Measurements from ENCODE around the gene PDIA4.

Gene PDIA4

DNA sequence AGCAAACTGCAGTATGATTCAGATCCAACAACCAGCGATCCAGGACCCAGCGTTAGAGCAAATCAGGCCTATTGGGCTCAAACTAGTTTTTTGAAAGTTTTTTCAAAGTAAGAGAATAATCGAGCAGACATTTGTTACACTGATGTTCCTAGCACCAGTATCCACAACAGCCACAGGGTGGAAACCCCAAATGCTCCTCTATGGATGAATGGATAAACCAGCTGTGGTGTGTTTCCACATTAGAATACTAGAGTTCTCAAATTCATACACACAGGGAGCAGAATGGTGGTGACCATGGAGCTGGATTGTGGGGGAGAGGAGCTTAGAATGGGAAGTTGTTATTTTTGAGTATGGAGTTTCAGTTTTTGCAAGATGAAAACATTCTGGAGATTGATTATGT is 60.7 kb downstream of the PDIA4 start:
- no peak for DNase-seq (ENCODE audit: low spot score)

GRCh38 chr7:148967032-148967372 is 61.3 kb downstream of the PDIA4 start:
- DNase-seq (ENCODE audit: low spot score) = no peak

- DNase-seq (ENCODE audit: low spot score) = no peak
Measured at GRCh38 chr7:148964483-148965267, 63.6 kb downstream of the PDIA4 start.

DNA sequence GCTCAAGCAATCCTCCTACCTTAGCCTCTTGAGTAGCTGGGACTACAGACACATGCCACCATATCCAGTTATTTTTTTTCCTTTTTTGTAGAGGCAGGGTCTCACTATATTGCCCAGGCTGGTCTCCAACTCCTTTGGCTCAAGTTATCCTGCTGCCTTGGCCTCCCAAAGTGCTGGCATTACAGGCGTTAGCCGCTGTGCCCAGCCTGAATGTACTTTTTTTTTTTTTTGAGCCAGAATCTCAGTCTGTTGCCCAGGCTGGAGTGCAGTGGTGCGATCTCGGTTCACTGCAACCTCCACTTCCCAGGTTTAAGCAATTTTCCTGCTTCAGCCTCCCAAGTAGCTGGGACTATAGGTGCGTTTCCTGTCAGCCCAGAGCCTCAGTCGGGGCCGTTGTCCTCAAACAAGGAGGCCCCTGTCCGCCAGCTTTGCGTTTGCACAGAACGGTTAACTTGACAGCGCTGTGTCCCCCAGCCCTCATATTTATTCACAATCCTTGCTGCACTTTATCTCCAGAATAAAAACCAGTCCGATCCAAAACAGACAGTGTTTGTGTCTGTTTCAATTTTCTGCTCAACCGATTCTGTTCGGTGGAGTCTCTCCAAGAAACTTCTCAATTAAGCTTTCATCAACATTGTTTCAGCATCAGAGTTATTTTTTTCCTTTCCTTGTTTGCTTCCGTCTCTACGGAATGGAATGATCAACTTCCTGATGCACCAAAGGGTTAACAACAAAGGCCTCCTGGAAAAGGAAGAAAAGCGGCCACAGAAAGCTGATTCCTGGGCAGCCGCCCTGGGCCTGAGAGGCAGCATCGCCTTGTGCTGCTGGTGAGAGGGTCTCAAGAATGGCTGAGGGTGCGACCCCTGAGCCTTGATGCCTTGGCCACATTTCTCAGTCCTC is 64.5 kb downstream of the PDIA4 start:
- DNase-seq (ENCODE audit: low spot score) = no peak

DNA sequence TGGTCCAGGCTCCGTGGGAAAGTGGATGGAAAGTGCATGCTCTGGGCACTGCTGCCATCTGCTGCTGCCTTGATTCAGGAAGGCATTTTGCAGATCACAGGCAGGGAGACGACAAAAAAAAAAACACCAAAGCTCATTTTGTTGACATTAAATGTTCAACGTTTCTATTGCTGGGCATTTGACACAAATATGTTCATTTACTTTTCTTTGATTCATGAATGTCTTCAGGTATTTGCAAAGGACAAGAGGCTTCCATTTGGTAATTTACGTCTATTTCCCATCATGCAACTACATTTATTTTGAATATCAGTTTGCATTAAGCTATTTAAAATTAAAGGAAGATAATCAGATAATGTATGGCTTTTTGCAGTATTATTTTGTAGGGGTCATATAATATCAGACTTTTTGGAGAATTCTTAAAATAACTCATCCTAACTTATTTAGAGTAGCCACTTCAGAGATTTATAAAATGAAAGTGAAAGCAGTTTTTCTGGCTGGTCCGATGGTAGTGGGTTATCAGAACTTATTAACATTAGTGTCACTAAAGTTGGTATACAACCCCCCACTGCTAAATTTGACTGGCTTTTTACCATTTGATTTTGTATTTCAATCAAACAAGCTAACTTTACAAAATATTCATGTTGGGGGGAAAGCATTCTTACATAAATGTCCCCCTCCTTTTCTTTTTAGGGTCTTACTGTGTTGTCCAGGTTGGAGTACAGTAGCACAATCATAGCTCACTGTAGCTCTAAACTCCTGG is 65.3 kb downstream of the PDIA4 start:
- DNase-seq (ENCODE audit: low spot score) = peak; percentile 68

DNA sequence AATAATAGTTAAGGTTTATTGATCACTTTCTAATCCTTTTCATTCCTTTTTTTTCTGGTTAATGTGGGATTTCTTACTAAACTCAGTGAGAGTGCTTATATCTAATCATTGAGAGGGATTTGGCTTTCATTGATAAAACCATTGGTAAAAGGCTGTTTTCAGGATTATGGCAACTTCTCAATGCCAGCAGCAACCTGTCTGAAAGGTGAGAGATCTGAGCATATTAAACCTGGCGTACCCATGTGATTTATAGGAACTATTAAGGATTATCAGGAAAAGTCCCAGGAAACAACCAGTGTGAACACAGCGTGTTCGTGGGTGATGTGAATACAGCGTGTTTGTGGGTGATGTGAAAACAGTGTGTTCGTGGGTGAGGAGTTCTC is 65.9 kb downstream of the PDIA4 start:
- no peak for DNase-seq (ENCODE audit: low spot score)

DNA sequence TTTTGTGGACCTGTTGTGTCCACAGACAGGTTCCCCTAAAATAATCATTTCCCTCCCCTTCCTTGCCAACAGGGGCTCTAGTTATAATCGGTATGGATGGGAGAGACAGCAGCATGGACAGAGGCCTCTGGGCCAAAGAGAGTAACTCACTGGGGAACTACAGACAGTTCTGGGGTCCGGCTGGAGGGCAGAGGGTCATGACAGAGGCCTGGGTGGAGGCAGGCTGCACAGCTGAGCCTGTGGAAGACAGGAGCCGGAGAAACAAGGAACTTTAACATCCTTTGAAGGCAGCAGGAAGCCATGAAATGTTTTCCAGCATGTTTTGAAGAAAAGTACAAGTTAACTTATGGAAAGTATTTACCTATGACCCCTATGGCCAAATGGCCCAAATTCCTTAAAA is 68.6 kb downstream of the PDIA4 start:
- DNase-seq (ENCODE audit: low spot score) = no peak

DNA sequence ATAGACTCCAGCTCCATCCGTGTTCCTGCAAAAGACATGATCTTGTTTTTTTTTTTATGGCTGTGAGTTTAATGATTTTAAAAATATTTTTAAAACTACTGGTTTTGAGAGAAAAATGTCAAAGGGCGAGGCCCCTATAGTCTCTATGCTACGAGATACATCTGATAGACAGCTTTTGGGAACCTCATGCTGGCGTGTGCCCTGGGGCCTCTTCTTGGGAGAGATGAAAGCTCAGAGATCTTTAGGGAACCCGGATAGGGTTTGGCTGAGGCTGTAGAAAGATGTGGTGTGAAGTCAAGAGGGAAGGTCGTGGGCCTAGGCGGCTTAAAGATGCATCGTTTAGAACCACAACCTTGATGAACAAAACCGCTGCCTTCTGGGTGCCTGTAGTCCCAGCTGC is 70.2 kb downstream of the PDIA4 start:
- DNase-seq (ENCODE audit: low spot score) = no peak

GRCh38 chr7:148954766-148955165 is 73.5 kb downstream of the PDIA4 start:
- DNase-seq (ENCODE audit: low spot score) = no peak

DNA sequence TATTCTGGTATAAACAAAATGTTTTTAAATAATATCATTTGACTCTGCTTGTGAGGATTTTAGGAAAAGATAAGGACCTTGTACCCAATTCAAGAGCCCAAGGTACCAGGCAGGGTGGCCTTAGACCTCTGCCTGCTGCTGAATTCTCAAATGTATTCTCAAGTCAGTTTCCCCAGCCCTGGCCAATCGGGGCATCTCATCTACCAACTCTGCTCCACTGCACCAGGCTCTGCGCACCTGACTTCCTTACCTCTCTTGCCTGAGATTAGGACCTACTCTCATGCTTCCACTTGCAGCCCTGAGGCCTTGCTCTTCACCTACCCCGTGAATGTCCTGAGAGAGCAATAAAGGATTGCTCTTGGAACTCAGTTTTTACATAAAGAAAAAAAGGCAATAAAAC is 74.6 kb downstream of the PDIA4 start:
- DNase-seq (ENCODE audit: low spot score) = no peak

Measured in AG08395 (cell line).